Keratinocyte (primary cell): ENCODE measurements around the gene TMEM178A. TPM values are rescaled to one million over a fixed set of nuclear protein-coding genes. Genes with fewer than 3 reads are reported as not detected.

Experiments used
- DNase-seq: peaks from one replicate; pipeline ENCODE4 v3.0.0-alpha.2; 2011; ENCODE audit warnings: low read depth, missing footprints, low spot score
- FAIRE-seq: peaks from 2 replicates; lab custom pipeline; 2011; peaks lifted over from hg19 to GRCh38; lab: Jason Lieb, UNC
- H2AFZ ChIP-seq: 2 replicates; pipeline ENCODE4 v1.6.0; 2012; ENCODE audit warnings: low read length, control low read depth, inconsistent platforms; ENCODE audit not compliant: control insufficient read depth
- H3K27ac ChIP-seq: 2 replicates; pipeline ENCODE4 v1.5.1; 2011; ENCODE audit warnings: low read length; ENCODE audit not compliant: control insufficient read depth, insufficient read depth
- H3K27me3 ChIP-seq: 3 replicates; pipeline ENCODE4 v1.6.0; 2011; ENCODE audit warnings: low read length; ENCODE audit not compliant: control insufficient read depth, insufficient read depth; ENCODE audit errors: extremely low read depth
- H3K36me3 ChIP-seq, 2 experiments: 2 replicates in 1 of 2; 3 replicates in 1 of 2; pipeline ENCODE4 v1.5.1; 2011; ENCODE audit warnings: low read length in 2 of 2, mild to moderate bottlenecking in 1 of 2; ENCODE audit not compliant: control insufficient read depth in 2 of 2, insufficient read depth in 2 of 2; ENCODE audit errors: extremely low read depth in 1 of 2
- H3K4me1 ChIP-seq: 3 replicates; pipeline ENCODE4 v1.5.1; 2011; ENCODE audit warnings: low read length; ENCODE audit not compliant: control insufficient read depth, insufficient read depth; ENCODE audit errors: extremely low read depth
- H3K4me2 ChIP-seq: 3 replicates; pipeline ENCODE4 v1.6.0; 2011; ENCODE audit warnings: low read depth, low read length; ENCODE audit not compliant: control insufficient read depth, insufficient read depth; ENCODE audit errors: extremely low read depth
- H3K4me3 ChIP-seq, 3 experiments: fragments of 200-600 bp in 1 of 3; sonication (generic) in 1 of 3; 2 replicates in 2 of 3; 3 replicates in 1 of 3; pipeline ENCODE4 v1.5.1; 2011 to 2016; ENCODE audit warnings: low read length in 3 of 3, mild to moderate bottlenecking in 3 of 3, control low read depth in 2 of 3, inconsistent platforms in 1 of 3, low read depth in 1 of 3, mixed read lengths in 1 of 3, mixed run types in 1 of 3, moderate library complexity in 1 of 3; ENCODE audit not compliant: control insufficient read depth in 2 of 3, insufficient read depth in 2 of 3; ENCODE audit errors: extremely low read depth in 1 of 3
- H3K79me2 ChIP-seq: 2 replicates; pipeline ENCODE4 v1.6.0; 2012; ENCODE audit warnings: low read length; ENCODE audit not compliant: control insufficient read depth, insufficient read depth
- H3K9ac ChIP-seq: 3 replicates; pipeline ENCODE4 v1.6.0; 2011; ENCODE audit warnings: low read length; ENCODE audit not compliant: control insufficient read depth, insufficient read depth; ENCODE audit errors: extremely low read depth
- H3K9me1 ChIP-seq: 3 replicates; pipeline ENCODE4 v1.6.0; 2011; ENCODE audit warnings: low read length; ENCODE audit not compliant: control insufficient read depth, insufficient read depth; ENCODE audit errors: extremely low read depth
- H3K9me3 ChIP-seq: 2 replicates; pipeline ENCODE4 v1.5.1; 2012; ENCODE audit warnings: low read depth, low read length; ENCODE audit not compliant: control insufficient read depth
- H4K20me1 ChIP-seq: 3 replicates; pipeline ENCODE4 v1.6.0; 2011; ENCODE audit warnings: low read length; ENCODE audit not compliant: control insufficient read depth, insufficient read depth; ENCODE audit errors: extremely low read depth
- CTCF ChIP-seq, 3 experiments: IDR thresholded peaks in 1 of 3; conservative IDR thresholded peaks in 1 of 3; optimal IDR thresholded peaks in 1 of 3; 2 replicates in 2 of 3; 3 replicates in 1 of 3; pipeline versions ENCODE3 to v1.5.1; 2011; ENCODE audit warnings: low read length in 3 of 3, mild to moderate bottlenecking in 3 of 3, moderate library complexity in 2 of 3, control low read depth in 1 of 3, inconsistent platforms in 1 of 3; ENCODE audit not compliant: insufficient read depth in 2 of 3; ENCODE audit errors: extremely low read depth in 1 of 3
- EZH2 ChIP-seq: IDR thresholded peaks from one replicate; pipeline ENCODE4 v1.6.1; 2012; ENCODE audit warnings: inconsistent platforms, mild to moderate bottlenecking, low read length, moderate library complexity
- dilution Hi-C: fragments of 300-500 bp; cut with MboI; formaldehyde crosslinking; loops from one replicate; pipeline ENCODE4 v1.7.0; 2020; ENCODE audit warnings: low sequenced_read_pairs; ENCODE audit not compliant: extremely low pct_ligation_motif_present
- polyA plus RNA-seq, 5 experiments: library from polyadenylated mRNA; depleted of rRNA in 3 of 5; stranded (reverse) in 3 of 5; stranded (forward) in 1 of 5; unstranded in 1 of 5; fragments of >200 nt; gene quantifications; 1 replicate in 1 of 5; 2 replicates in 3 of 5; 3 replicates in 1 of 5; pipeline versions ENCODE4 v1.2.1 to v1.2.3, GENCODE V29; 2011 to 2012; ENCODE audit warnings: missing spikeins in 2 of 5, low read depth in 1 of 5, low replicate concordance in 1 of 5

The TMEM178A gene
- polyA plus RNA-seq, 1 donor (not counting 4 experiments of a cell fraction or from before 2014, with no cell fraction given) = 0.07 TPM

DNA sequence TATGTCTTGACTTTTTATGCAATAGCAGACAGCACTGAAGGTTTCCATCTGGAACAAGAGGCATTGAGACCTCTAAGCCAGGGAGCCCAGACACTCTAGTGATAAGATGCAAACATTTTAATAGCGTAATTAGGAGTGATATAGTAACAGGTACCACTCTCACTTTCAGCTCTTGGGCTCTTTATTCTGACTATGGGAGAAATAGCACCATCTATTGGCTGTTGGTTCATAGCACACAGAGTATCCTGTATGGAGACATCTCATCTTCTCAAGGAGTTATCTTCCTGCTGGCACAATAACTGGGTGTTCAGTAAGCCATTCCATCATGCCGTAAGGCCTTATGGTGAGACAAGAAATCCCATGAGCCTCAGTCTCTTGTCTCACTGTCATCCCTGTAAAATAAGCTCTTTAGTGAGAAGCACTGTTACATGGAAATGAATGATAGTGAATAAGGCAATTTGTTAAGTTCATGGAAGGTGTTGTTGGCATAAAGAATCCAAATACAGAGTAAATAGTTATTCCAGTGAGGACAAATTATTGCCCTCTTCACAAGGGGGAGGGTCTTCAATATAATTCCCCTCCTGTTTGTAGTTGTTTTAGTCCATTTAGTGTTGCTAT is 65.1 kb downstream of the TMEM178A start:
- H3K4me2 ChIP-seq = no peak overlapping the region
- DNase-seq = no peak
- peak; percentile 43 for FAIRE-seq

DNA sequence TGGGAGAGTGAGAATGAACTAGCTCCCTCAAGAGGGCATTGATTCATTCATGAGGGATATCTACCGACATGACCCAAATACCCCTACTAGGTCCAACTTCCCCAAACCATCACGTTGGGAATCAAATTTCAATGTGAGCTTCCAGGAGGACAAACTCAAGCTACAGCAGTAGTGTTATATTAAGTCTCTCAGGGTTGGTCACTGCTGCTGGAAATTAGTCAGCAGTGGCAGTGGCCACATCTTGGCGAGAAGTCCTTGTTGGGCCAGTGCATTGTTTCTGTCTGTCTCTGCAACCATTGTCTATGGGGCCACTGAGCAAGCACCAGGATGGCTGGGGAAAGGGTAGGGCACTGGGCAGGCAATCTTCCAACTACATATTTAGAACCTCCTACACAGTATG is 65.8 kb downstream of the TMEM178A start:
- TF ChIP-seq EZH2 = no peak
- TF ChIP-seq CTCF (optimal IDR thresholded peaks at IDR 0.05 in 1 of 3, IDR thresholded peaks at IDR 0.05 in 1 of 3, conservative IDR thresholded peaks at IDR 0.05 in 1 of 3; ENCODE audit: extremely low read depth in 1 of 3, insufficient read depth in 2 of 3, low read length in 3 of 3) = no peak
- dilution Hi-C loops = no loop called here
- H3K27me3 ChIP-seq = no peaks in the 10 kb centered on the region
- no peak overlapping the region for H3K27ac ChIP-seq
- no peaks in the 10 kb centered on the region for H3K9me1 ChIP-seq
- H3K36me3 ChIP-seq = peaks cover 2 to 30% of the 10 kb centered on the region in 2 experiments
- H4K20me1 ChIP-seq = peaks cover 2% of the 10 kb centered on the region
- H3K4me3 ChIP-seq = no peak overlapping the region
- H3K4me1 ChIP-seq = peaks cover 14% of the 10 kb centered on the region
- H3K9me3 ChIP-seq = no peaks in the 10 kb centered on the region
- H2AFZ ChIP-seq = no peak overlapping the region
- DNase-seq = no peak
- no peak for FAIRE-seq
- H3K4me2 ChIP-seq = no peak overlapping the region
- no peak overlapping the region for H3K9ac ChIP-seq
- peaks cover 14% of the 10 kb centered on the region for H3K79me2 ChIP-seq

More for the DNA sequence above, 65.1 kb downstream of the TMEM178A start:
- H2AFZ ChIP-seq = no peak overlapping the region
- dilution Hi-C loops = no loop called here
- no peak overlapping the region for H3K27ac ChIP-seq
- peaks cover under 1 to 24% of the 10 kb centered on the region in 2 experiments for H3K36me3 ChIP-seq
- H3K9me3 ChIP-seq = no peaks in the 10 kb centered on the region
- no peaks in the 10 kb centered on the region for H3K27me3 ChIP-seq
- H3K4me1 ChIP-seq = peaks cover 14% of the 10 kb centered on the region
- TF ChIP-seq CTCF (optimal IDR thresholded peaks at IDR 0.05 in 1 of 3, IDR thresholded peaks at IDR 0.05 in 1 of 3, conservative IDR thresholded peaks at IDR 0.05 in 1 of 3; ENCODE audit: extremely low read depth in 1 of 3, insufficient read depth in 2 of 3, low read length in 3 of 3) = peak; percentile 25 to 67 (median 60)
- no peak for TF ChIP-seq EZH2
- H3K79me2 ChIP-seq = peaks cover 13% of the 10 kb centered on the region
- H4K20me1 ChIP-seq = peaks cover 2% of the 10 kb centered on the region
- H3K9ac ChIP-seq = no peak overlapping the region
- no peaks in the 10 kb centered on the region for H3K9me1 ChIP-seq
- H3K4me3 ChIP-seq = no peak overlapping the region
